Transverse colon (tissue), 3 donors: ENCODE measurements around the gene CFAP46.

Experiments
- POLR2A ChIP-seq: fragments of 450-650 bp; IDR thresholded peaks from one replicate; pipeline ENCODE4 v1.6.1; 2016; ENCODE audit warnings: antibody characterized with exemption, mild to moderate bottlenecking, moderate library complexity
- TF ChIP-seq, protein P1 (sequence below), 5 experiments: fragments of 200-600 bp in 3 of 5; fragments of 450-650 bp in 2 of 5; sonication (generic) in 3 of 5; IDR thresholded peaks; 1 replicate in 2 of 5; 2 replicates in 3 of 5; pipeline ENCODE4 v1.5.1; 2016 to 2017; ENCODE audit warnings: antibody characterized with exemption in 5 of 5, inconsistent platforms in 3 of 5, mild to moderate bottlenecking in 2 of 5, moderate library complexity in 1 of 5

DNA sequence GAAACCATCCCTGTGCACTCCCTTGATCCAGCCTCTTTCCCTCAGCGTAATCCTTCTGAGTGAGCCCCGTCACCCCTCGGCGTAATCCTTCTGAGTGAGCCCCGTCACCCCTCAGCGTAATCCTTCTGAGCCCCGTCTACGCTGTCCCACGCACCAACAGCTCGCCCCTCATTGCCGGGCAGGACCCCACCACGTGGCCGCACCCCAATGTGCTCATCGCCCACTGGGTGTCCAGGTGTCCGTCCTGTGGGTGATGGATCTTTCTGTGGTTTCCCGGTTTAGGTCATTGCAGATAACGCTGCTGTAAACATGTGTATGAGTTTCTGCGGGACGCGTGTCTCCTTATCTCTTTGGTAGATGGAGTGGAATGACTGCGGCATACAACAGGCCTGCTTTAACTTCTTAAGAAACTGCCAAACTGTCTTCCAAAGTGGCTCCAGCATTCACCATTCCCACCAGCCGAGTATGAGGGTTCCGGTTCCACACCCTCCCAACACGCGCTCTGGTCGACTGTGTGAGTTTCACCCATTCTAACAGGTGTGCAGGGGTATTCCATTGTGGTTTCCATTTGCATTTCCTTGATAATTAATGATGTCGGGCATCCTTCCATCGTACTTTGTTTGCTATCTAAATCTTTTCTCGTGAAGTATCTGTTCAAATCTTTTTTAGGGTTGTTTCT, 114.4 kb downstream of the CFAP46 start:
- TF ChIP-seq, protein P1, sequence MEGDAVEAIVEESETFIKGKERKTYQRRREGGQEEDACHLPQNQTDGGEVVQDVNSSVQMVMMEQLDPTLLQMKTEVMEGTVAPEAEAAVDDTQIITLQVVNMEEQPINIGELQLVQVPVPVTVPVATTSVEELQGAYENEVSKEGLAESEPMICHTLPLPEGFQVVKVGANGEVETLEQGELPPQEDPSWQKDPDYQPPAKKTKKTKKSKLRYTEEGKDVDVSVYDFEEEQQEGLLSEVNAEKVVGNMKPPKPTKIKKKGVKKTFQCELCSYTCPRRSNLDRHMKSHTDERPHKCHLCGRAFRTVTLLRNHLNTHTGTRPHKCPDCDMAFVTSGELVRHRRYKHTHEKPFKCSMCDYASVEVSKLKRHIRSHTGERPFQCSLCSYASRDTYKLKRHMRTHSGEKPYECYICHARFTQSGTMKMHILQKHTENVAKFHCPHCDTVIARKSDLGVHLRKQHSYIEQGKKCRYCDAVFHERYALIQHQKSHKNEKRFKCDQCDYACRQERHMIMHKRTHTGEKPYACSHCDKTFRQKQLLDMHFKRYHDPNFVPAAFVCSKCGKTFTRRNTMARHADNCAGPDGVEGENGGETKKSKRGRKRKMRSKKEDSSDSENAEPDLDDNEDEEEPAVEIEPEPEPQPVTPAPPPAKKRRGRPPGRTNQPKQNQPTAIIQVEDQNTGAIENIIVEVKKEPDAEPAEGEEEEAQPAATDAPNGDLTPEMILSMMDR (IDR thresholded peaks at IDR 0.05): no peak
- no peak for TF ChIP-seq POLR2A
